D721Med (cell line): ENCODE results near the gene CTXND1.

ENCODE experiments used
- DNase-seq: peaks from one replicate; pipeline ENCODE4 v3.0.0; 2011; ENCODE audit warnings: low spot score; ENCODE audit not compliant: insufficient read length
- FAIRE-seq: peaks from 2 replicates; lab custom pipeline; 2011; peaks lifted over from hg19 to GRCh38; lab: Jason Lieb, UNC
- TF ChIP-seq, protein P1 (sequence below): IDR thresholded peaks from 2 replicates; pipeline ENCODE4 v1.5.1; 2012; ENCODE audit warnings: mild to moderate bottlenecking, control low read depth; ENCODE audit not compliant: insufficient read depth; ENCODE audit errors: missing control alignments

CTXND1 gene

DNA sequence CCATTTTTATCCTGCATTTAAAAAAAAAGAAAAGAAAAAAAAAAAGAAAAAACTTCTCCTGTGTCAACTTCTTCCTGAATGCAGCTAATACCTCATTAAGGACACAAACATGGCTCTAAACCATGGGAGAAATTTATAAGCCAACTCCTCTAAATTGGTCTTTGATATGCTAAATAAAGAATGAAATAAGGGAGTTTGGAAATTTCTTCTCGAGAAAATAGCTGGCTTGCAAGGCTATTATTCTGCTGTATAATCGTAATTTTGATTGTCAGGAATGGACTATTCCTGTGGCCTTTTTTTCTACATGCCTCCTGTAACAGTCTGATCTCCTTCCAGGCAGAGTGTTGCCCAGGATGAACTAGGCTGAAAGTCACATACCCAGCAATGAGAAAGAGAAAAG is 20.6 kb downstream of the CTXND1 start:
- FAIRE-seq = no peak
- DNase-seq = no peak
- TF ChIP-seq, protein P1, sequence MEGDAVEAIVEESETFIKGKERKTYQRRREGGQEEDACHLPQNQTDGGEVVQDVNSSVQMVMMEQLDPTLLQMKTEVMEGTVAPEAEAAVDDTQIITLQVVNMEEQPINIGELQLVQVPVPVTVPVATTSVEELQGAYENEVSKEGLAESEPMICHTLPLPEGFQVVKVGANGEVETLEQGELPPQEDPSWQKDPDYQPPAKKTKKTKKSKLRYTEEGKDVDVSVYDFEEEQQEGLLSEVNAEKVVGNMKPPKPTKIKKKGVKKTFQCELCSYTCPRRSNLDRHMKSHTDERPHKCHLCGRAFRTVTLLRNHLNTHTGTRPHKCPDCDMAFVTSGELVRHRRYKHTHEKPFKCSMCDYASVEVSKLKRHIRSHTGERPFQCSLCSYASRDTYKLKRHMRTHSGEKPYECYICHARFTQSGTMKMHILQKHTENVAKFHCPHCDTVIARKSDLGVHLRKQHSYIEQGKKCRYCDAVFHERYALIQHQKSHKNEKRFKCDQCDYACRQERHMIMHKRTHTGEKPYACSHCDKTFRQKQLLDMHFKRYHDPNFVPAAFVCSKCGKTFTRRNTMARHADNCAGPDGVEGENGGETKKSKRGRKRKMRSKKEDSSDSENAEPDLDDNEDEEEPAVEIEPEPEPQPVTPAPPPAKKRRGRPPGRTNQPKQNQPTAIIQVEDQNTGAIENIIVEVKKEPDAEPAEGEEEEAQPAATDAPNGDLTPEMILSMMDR = no peak

DNA sequence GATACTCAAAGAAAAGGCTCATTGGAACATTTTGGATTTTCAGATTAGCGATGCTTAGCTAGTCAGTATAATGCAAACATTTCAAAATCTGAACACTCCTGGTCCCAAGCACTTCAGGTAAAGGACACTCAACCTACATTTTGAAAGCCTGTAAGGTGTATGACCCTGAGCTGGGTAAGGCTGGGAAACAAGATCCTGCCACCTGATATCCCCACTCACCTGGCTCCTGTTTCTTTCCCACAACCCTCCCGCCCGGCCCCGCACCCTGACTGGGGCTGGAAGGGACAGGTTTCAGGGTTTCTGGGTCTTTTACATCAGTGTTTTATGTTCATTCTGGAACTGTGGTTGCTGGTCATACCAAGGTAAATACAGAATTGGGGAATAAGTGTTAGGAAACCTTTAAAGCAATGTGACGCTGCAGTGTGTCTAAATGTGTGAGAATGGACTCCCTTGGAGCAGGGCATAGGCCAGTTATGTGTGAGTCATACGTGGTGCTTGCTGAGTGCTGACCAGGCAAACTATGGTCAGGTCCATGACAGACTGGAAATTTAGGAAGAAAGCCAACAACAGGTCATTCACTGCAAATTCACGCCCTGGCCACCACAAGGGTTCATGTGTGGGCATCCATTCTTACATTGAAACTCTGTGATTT is 22.9 kb downstream of the CTXND1 start:
- FAIRE-seq (no peak), DNase-seq (no peak)
- TF ChIP-seq, protein P1 = no peak

DNA sequence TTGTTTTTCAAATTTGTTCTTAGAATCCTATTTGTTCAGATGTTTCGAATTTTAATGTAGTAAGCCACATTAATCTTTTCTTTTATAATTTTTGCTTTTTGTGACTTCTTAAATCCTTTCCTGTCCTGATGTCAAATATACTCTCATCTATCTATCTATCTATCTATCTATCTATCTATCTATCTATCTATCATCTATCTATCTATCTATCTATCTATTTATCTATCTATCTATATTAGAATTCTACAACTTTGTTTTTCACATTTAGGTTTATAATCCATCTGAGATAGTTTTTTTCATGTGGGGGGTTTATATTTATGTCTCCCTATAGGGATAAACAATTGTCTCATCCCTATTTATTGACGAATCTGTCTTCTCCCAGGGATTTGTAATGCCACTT is 32.1 kb downstream of the CTXND1 start:
- no peak for FAIRE-seq
- DNase-seq = no peak
- TF ChIP-seq, protein P1 = no peak

DNA sequence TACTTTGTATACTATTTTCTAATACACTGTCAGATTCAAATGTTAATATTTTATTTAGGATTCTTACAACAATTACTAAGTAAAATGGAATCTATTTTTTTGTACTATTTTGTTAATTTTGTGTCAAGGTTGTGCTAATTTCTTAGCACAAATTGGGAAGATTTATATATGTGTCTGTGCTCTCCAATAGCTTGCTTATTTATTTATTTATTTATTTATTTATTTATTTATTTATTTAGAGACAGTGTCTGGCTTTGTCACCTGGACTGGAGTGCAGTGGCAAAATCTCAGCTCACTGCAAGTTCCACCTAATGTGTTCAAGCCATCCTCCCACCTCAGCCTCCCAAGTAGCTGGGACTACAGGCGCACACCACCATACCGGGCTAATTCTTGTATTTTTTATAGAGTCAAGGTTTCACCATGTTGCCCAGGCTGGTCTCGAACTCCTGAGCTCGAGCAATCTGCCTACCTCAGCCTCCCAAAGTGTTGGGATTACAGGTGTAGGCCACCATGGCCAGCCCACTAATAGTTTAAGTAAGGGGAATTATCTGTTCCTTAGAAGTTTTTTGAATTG is 34.6 kb downstream of the CTXND1 start:
- DNase-seq (no peak), FAIRE-seq (no peak)
- TF ChIP-seq, protein P1 = no peak

DNA sequence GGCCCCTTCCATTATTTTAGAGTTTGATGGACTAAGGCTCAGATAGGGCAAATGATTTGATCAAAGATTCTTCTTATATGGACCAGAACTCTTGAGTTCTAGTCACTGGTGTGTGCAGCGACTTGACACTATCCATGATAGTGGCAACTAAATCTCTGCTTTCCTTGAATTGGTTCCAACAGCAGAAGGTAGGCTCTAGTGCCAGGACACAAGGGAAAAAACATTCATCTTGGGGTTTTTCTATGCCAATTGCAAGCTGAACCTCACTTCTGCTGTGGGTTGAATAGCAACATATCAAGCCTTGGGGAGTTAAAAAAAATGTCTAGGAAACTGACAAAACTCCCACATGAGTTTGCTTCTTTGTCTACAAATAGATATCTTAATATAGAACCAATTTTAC is 35.1 kb downstream of the CTXND1 start:
- FAIRE-seq (no peak), DNase-seq (no peak)
- TF ChIP-seq, protein P1 = no peak

DNA sequence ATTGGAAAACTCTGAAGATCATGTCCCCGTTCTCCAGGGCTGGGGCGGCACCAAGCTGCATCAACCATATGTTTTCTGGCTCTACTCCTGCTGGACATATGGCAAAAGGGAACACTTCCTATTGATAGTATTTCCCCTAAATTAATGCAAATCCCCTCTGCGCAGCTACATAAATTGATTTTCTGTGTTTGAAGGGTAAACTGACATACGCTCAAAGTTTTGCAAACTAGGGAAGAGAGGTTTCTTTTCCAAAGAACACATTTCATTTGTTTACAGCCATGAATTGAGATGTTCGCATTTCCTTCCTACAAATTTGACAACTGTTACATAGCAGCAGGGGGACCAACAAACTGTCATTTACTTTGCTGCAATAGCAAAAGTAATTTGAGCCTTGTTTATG is 35.9 kb downstream of the CTXND1 start:
- TF ChIP-seq, protein P1 = no peak
- DNase-seq = no peak
- FAIRE-seq = no peak

DNA sequence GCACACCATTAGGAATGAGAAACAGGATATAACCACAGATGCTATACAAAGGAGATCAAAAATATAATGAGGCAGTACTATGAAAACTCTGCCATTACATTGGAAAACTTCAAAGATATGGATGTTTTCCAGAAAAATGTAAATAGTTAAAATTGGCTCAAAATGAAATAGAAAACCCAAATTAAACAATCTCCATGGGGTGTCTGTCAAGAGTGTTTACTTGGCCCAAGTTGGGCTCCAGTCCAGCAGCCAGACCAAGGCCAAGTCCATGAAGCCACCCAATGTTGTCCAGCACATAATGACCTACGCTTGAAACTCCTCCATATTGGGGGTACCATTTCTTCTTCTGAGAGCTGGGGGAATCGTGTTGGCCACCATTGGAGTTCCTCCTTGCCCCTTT is 37.1 kb downstream of the CTXND1 start:
- TF ChIP-seq, protein P1 = no peak
- DNase-seq (no peak), FAIRE-seq (no peak)
